GM23338 (cell line): ENCODE results near the gene TSC2. TPM values are rescaled to one million over a fixed set of nuclear protein-coding genes. Genes with fewer than 3 reads are reported as not detected.

Source experiments
- ATAC-seq: fragments of 200-7000 bp; cut with Tn5 transposase; 3 replicates; pipeline ENCODE4 v1.9.1; 2020
- DNase-seq: peaks from one replicate; pipeline ENCODE4 v3.0.0-alpha.2; 2015; ENCODE audit warnings: low spot score
- H2AFZ ChIP-seq: fragments of 200-600 bp; sonication (generic); 2 replicates; pipeline ENCODE4 v1.8.0; 2016; ENCODE audit warnings: antibody characterized with exemption, mild to moderate bottlenecking, moderate library complexity
- H3F3A ChIP-seq: fragments of 200-600 bp; sonication (generic); replicated peaks from 2 replicates; pipeline ENCODE4 v1.8.0; 2017; ENCODE audit warnings: antibody characterized with exemption, mixed run types, low read depth
- H3K27ac ChIP-seq: fragments of 200-600 bp; sonication (generic); 2 replicates; pipeline ENCODE4 v1.6.1; 2016; ENCODE audit warnings: low read depth
- H3K27me3 ChIP-seq: fragments of 200-600 bp; sonication (generic); 2 replicates; pipeline ENCODE4 v1.8.0; 2016; ENCODE audit warnings: mild to moderate bottlenecking, mixed run types, moderate library complexity; ENCODE audit not compliant: insufficient read depth
- H3K36me3 ChIP-seq: fragments of 200-600 bp; sonication (generic); 2 replicates; pipeline ENCODE4 v1.8.0; 2016; ENCODE audit warnings: mild to moderate bottlenecking; ENCODE audit not compliant: insufficient read depth
- H3K4me1 ChIP-seq: fragments of 200-600 bp; sonication (generic); 2 replicates; pipeline ENCODE4 v1.8.0; 2016; ENCODE audit warnings: mild to moderate bottlenecking, moderate library complexity; ENCODE audit not compliant: insufficient read depth
- H3K4me2 ChIP-seq: fragments of 200-600 bp; sonication (generic); 2 replicates; pipeline ENCODE4 v1.7.1; 2017; ENCODE audit warnings: mixed run types
- H3K4me3 ChIP-seq: fragments of 200-600 bp; sonication (generic); 2 replicates; pipeline ENCODE4 v1.6.1; 2016; ENCODE audit warnings: mixed run types
- H3K79me2 ChIP-seq: fragments of 200-600 bp; sonication (generic); replicated peaks from 2 replicates; pipeline ENCODE4 v1.8.0; 2017; ENCODE audit warnings: mild to moderate bottlenecking; ENCODE audit not compliant: insufficient read depth
- H3K9me2 ChIP-seq: fragments of 200-600 bp; sonication (generic); 2 replicates; pipeline ENCODE4 v1.8.0; 2017; ENCODE audit not compliant: insufficient read depth
- H4K20me1 ChIP-seq: fragments of 200-600 bp; sonication (generic); replicated peaks from 2 replicates; pipeline ENCODE4 v1.8.0; 2017; ENCODE audit warnings: mild to moderate bottlenecking; ENCODE audit not compliant: insufficient read depth
- H3K27ac Mint-ChIP-seq: 2 replicates; pipeline ENCODE4 v1.8.0; 2020; ENCODE audit warnings: inconsistent platforms, mild to moderate bottlenecking, moderate library complexity, mixed read lengths
- H3K27me3 Mint-ChIP-seq: 3 replicates; pipeline ENCODE4 v1.8.0; 2022; ENCODE audit warnings: low read depth, mild to moderate bottlenecking, moderate library complexity, mixed read lengths, inconsistent platforms; ENCODE audit not compliant: insufficient read depth, poor library complexity
- H3K36me3 Mint-ChIP-seq: 3 replicates; pipeline ENCODE4 v1.8.0; 2021; ENCODE audit warnings: low read depth, mild to moderate bottlenecking, inconsistent platforms, moderate library complexity, mixed read lengths
- H3K4me1 Mint-ChIP-seq: 3 replicates; pipeline ENCODE4 v1.8.0; 2020; ENCODE audit warnings: mild to moderate bottlenecking, inconsistent platforms, mixed read lengths
- H3K4me3 Mint-ChIP-seq: 3 replicates; pipeline ENCODE4 v1.8.0; 2021; ENCODE audit warnings: moderate library complexity, mild to moderate bottlenecking, inconsistent platforms, mixed read lengths
- H3K9me3 Mint-ChIP-seq: 3 replicates; pipeline ENCODE4 v1.8.0; 2020; ENCODE audit warnings: moderate library complexity, mild to moderate bottlenecking, inconsistent platforms, mixed read lengths
- CREB1 ChIP-seq: fragments of 250-450 bp; sonication (Bioruptor Pico); IDR thresholded peaks from 2 replicates; pipeline ENCODE4 v1.5.0; 2020; ENCODE audit warnings: low read depth, mild to moderate bottlenecking, moderate library complexity
- EZH2phosphoT487 ChIP-seq: fragments of 200-600 bp; sonication (generic); IDR thresholded peaks from one replicate; pipeline ENCODE4 v1.8.1; 2018; ENCODE audit warnings: antibody characterized with exemption; ENCODE audit not compliant: unreplicated experiment
- NANOG ChIP-seq: IDR thresholded peaks from 2 replicates; pipeline ENCODE4 v1.6.1; 2016; ENCODE audit warnings: antibody characterized with exemption, borderline replicate concordance
- REST ChIP-seq: IDR thresholded peaks from one replicate; pipeline ENCODE4 v1.6.1; 2018; ENCODE audit warnings: antibody characterized with exemption; ENCODE audit not compliant: unreplicated experiment
- ZNF114 ChIP-seq: fragments of 250-450 bp; sonication (Bioruptor Pico); IDR thresholded peaks from 2 replicates; pipeline ENCODE4 v1.5.0; 2020; ENCODE audit warnings: mild to moderate bottlenecking, moderate library complexity
- ZNF331 ChIP-seq: fragments of 250-450 bp; sonication (Bioruptor Pico); IDR thresholded peaks from 2 replicates; pipeline ENCODE4 v1.5.0; 2020; ENCODE audit warnings: low read depth, mild to moderate bottlenecking, moderate library complexity
- ZNF462 ChIP-seq: fragments of 250-450 bp; sonication (Bioruptor Pico); IDR thresholded peaks from 2 replicates; pipeline ENCODE4 v1.5.0; 2020; ENCODE audit warnings: mild to moderate bottlenecking, moderate library complexity
- polyA plus RNA-seq: library from polyadenylated mRNA; unstranded; fragments of >200 nt; fragmentation: Nextera tagmentation; extraction: Ambion mirVana; gene quantifications from 2 replicates; pipeline ENCODE4 v1.2.1, GENCODE V29; 2016
- total RNA-seq: library from RNA; depleted of rRNA; stranded (reverse); fragments of >200 nt; shearing (Covaris generic); gene quantifications from 2 replicates; pipeline ENCODE4 v1.2.3, GENCODE V29; 2014
- TF ChIP-seq, protein P1 (sequence below): IDR thresholded peaks from 2 replicates; pipeline ENCODE4 v1.6.1; 2016; ENCODE audit warnings: antibody characterized with exemption

TSC2 gene
- total and polyA plus RNA-seq, 2 experiments from 2014 or later = 40.5 to 93.0 TPM

DNA sequence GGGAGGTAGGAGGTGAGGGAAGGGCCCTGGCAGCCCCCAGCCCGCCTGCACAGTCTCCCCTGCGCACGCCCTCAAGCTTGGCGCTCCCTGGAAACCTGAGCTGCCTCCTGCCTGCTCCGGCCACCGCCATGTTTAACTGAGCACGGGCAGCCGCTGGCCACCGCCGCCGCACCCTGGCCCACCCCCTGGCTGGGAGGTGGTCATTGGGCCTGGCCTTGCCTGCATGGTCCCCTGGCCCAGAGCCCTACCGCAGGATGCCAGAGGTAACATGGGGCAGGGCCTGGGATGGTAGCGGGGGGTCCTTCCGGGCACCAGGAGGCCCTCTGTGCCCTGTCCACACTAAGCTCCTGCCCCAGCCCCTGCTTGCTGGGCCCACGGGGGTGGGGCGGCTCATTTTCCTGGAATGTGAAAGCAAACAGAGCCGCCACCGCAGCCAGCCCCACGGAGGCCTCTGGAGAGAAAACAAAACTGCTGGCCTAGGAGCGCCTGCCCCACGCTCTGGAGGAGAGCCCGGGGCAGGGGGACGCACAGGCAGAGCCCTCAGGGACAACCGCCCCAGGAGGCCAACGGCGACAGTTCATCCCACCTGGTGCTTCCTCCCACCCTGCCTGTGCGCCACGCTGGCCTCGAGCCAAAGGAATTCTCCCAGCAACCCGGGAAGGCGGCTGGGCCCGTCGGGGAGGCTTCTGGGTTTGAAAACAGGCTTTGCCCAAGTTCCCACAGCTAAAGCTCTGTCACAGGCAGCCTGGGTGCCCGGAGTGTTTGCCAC, 12.2 kb upstream of the TSC2 start:
- H3K27ac ChIP-seq = no peak overlapping the region
- no peaks in the 10 kb centered on the region for H3F3A ChIP-seq
- Mint-ChIP-seq H3K4me3 (no peak overlapping the region), H3K9me3 (no peaks in the 10 kb centered on the region), H3K36me3 (no peaks in the 10 kb centered on the region), H3K4me1 (peaks cover 8% of the 10 kb centered on the region), H3K27me3 (peaks cover 12% of the 10 kb centered on the region), H3K27ac (no peak overlapping the region)
- ATAC-seq = peak; percentile 13
- H3K27me3 ChIP-seq = no peaks in the 10 kb centered on the region
- no peak overlapping the region for H3K4me2 ChIP-seq
- 0 out of 2 replicates have a peak, but pooled peaks cover 3% of the 10 kb centered on the region for H4K20me1 ChIP-seq
- H3K4me1 ChIP-seq = no peaks in the 10 kb centered on the region
- no peak overlapping the region for H3K4me3 ChIP-seq
- no peak overlapping the region for H2AFZ ChIP-seq
- no peak for DNase-seq
- H3K9me2 ChIP-seq = no peaks in the 10 kb centered on the region
- TF ChIP-seq, protein P1, sequence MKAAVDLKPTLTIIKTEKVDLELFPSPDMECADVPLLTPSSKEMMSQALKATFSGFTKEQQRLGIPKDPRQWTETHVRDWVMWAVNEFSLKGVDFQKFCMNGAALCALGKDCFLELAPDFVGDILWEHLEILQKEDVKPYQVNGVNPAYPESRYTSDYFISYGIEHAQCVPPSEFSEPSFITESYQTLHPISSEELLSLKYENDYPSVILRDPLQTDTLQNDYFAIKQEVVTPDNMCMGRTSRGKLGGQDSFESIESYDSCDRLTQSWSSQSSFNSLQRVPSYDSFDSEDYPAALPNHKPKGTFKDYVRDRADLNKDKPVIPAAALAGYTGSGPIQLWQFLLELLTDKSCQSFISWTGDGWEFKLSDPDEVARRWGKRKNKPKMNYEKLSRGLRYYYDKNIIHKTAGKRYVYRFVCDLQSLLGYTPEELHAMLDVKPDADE = no peak
- TF ChIP-seq EZH2phosphoT487 (no peak), CREB1 (CRISPR knock-in tag) (no peak), REST (no peak), ZNF462 (CRISPR knock-in tag) (no peak), ZNF114 (CRISPR knock-in tag) (no peak), NANOG (no peak), ZNF331 (CRISPR knock-in tag) (no peak)
- H3K36me3 ChIP-seq = no peaks in the 10 kb centered on the region
- no peaks in the 10 kb centered on the region for H3K79me2 ChIP-seq
